AG09319 (cell line): ENCODE results near the gene SEL1L3.

Experiments used
- DNase-seq: peaks from one replicate; pipeline ENCODE4 v3.0.0-alpha.2; 2010; ENCODE audit warnings: low read depth; ENCODE audit errors: extremely low read depth
- CTCF ChIP-seq: IDR thresholded peaks from 2 replicates; pipeline ENCODE4 v1.5.1; 2011; ENCODE audit warnings: low read depth, mild to moderate bottlenecking, inconsistent platforms, low read length, moderate library complexity

The SEL1L3 gene

GRCh38 chr4:25901030-25901430, 38.2 kb upstream of the SEL1L3 start:
- no peak for DNase-seq
- no peak for TF ChIP-seq CTCF

- TF ChIP-seq CTCF = no peak
- no peak for DNase-seq
Observed at GRCh38 chr4:25900310-25900709, 37.5 kb upstream of the SEL1L3 start.

- no peak for DNase-seq
- TF ChIP-seq CTCF = no peak
Observed at GRCh38 chr4:25896776-25897539, 34.2 kb upstream of the SEL1L3 start.

DNA sequence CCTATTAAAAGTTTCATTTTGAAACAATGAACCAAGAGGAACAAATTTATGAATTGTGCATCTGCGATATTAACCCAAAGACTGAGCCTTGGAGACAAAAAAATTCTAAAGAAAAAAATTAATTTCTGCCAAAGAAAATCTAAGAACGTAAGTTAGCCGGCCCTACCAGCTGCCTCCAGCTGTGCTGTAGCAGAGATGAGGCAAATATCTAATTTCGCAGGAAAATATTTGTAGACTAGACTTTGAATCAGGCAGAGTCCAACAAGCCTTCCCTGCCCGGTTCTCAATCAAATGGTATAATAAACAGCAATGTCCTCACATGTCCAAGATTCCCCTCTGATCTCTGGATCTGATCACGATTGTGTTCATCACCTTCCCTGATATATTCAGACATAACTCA, 30.0 kb upstream of the SEL1L3 start:
- no peak for DNase-seq
- TF ChIP-seq CTCF = no peak

GRCh38 chr4:25890571-25891485, 28.0 kb upstream of the SEL1L3 start:
- DNase-seq = no peak
- TF ChIP-seq CTCF = no peak

DNA sequence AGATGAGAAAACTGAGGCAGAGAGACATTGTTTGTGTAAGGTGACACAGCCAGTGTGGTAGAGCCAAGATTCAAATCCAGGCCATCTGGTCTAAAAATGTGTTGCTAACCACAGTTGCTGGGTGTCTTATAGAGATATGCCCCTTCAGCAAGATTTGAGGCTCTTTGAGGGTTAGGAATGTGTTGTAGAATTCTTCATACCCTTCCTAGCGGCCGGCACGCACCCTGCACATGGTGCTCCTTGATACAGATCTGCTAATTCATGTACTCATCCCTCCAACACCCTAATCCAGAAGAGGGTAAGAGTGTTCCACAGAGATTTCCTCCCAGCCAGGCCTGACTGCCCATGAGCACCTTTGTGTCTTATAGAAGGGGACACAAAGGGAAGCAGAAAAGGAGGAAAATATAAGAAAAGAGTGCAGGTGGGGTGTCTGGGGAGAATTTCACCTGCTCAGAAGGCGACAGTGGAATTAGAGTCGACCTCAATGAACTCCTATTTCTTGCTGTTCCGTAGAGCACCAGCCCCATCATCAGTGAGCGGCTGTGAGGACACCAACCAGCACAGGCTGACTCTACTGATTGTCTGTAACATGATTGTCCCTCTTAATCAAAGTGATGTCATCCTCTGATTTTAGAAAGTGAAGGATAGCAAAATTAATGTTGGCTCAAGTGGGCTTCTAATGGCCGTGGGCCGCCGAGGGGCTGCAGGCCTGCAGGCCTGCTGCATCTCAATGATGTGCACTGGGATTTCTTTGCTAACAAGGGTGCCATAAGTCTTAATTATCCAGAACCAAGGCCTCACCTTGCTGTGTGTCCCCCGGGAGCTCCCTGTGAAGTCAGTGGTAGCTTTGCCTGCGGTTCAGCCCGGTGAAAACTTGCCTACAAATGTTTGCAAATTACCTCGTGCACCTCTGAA, 27.1 kb upstream of the SEL1L3 start:
- DNase-seq = no peak
- TF ChIP-seq CTCF = no peak
